GM19238 (cell line): ENCODE measurements around the gene PIK3R3.

Experiments used
- DNase-seq: peaks from one replicate; pipeline ENCODE4 v3.0.0; 2011; ENCODE audit warnings: low spot score; ENCODE audit not compliant: insufficient read length

Gene PIK3R3

GRCh38 chr1:46132529-46133180, at the start of gene PIK3R3:
Gene PIK3R3 (minus strand): TSS chr1:46132629. CDS start chr1:46131952, 677 bp downstream.
- DNase-seq: peak; percentile 91

DNA sequence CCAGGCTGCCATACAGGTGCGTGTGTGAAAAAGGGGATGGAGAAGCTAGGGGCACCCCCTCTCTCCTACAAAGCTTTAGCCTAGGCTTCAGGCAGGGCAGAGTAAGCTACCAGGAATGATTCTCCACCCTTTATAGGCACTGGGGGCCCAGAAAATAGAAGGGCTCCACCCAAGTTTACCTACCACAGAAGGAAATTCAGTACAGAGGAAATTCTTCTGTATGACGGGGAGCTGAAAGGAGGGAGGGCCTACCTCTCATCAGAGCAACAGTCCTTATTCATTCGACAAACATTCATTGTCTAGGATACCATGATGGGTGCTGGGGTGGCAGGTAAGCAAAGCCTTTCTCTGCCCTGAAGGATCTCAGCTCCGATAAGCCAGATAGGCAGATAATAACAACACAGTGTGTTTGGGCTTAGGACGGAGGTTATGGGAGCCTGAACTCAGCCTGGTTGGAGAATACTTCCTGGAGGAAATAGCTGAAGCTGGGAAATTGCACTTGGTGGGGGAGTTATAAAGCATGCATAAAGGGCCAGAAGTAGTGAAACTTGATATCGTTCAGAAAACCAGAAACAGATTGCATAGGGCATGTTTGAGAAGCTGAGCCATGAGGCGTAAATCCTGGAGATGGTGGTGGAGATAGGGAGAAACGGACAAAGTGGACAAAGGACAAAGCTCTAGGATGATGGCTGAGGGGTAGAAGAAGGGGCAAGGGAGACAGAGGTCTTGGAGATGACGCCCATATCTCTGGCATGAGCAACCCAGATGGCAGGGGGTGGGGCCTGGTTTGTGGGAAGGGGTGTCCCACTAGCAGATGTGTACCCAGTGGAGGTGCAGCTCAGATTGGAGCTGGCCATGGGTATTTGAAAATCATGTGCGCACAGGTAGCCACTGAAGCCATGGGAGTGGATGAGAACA, 49.2 kb upstream of the PIK3R3 start:
- DNase-seq: no peak

- DNase-seq: no peak
Observed at GRCh38 chr1:46180082-46180616, 47.7 kb upstream of the PIK3R3 start.

DNA sequence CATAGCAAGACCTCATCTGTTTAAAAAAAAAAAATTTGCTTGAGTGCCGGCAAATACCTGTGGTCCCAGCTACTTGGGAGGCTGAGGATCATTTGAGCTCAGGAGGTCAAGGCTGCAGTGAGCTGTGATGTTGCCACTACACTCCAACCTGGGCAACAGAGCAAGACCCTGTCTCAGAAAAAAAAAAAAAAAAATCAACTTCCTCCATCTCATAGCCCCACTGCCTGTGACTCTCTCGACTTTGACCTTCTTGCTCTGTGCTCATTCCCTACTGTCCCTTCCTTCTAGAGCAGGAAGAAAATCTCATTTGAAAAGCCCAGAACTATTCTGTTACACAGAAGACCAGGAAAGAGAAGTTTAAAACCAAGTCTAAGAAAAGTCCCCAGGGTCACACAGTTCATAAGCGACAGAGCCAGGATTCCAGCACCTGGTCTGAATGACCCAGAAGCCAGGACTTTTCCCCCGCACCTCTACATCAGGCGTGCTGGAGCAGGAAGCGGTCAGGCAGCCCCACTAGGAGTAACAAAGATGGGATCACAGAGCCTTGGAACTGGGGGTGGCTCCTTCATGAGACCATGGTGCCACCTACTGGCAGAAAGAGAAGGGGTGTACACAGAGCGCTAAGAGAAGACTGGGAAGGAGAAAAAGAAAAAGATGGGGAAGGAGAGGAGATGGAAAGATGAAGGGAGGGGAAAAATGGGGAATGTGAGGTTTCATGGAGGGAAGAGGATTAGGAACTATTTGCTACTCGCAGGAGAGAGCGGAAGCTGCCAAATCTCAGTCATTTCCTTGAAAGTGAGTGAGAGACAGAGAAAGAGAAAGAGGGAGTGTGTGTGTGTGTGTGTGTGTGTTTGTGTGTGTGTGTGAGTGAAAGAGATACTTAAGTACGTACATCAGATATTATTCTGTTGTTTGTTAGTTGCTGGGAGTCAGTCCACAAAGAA, 47.0 kb upstream of the PIK3R3 start:
- DNase-seq: peak; percentile 70

GRCh38 chr1:46176211-46176865, 43.9 kb upstream of the PIK3R3 start, which contains the start of gene P3R3URF:
Gene P3R3URF (minus strand): TSS chr1:46176488. CDS start chr1:46176471, 17 bp downstream.
- DNase-seq: no peak

DNA sequence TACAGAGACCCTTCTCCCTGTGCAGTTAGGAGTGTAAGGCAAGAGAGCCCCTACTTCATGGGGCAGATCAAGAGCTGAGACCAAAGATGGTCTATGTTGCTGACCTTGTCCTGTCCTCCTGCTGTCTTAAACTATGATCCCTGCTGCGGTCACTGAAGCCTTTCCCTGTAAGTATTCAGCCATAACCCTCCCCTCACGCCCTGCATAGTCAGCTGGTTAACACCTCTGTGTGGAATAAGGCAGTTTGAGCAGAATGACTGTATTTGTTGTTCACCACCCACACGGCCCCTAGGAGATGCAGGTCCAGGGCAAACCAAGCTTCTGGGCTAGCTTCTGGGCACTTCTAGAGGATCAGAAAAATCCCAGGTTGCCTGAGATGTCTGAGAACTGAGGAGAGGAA, 42.8 kb upstream of the PIK3R3 start:
- DNase-seq: no peak

- no peak for DNase-seq
Observed at GRCh38 chr1:46174448-46175231, 42.2 kb upstream of the PIK3R3 start, which contains the start of gene TSPAN1. Gene TSPAN1 (plus strand): TSS chr1:46175087. CDS start chr1:46181108, 6,021 bp downstream.

GRCh38 chr1:46173361-46173856, 41.0 kb upstream of the PIK3R3 start:
- DNase-seq: no peak

GRCh38 chr1:46172321-46172720, 39.9 kb upstream of the PIK3R3 start:
- DNase-seq: no peak

DNA sequence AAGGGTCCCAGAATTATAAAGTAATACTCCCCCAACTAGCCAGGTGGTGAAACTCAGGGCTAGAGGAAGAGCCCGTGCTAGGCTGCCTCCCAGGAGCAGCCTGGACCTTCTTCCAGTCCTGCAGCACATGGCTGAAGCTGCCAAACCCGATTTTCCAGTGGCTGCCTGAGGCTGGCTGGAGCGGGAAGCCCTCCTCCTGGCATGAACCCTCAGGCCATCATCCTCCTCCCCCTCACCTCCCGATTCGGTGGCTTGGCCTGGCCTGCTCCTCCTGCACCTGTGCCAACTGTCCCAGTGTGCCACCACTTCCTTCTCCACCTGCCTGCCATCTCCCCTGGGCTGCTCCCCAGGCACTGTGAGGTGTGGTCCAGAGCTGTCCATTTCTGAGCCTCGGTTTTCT, 39.4 kb upstream of the PIK3R3 start:
- DNase-seq: no peak

DNA sequence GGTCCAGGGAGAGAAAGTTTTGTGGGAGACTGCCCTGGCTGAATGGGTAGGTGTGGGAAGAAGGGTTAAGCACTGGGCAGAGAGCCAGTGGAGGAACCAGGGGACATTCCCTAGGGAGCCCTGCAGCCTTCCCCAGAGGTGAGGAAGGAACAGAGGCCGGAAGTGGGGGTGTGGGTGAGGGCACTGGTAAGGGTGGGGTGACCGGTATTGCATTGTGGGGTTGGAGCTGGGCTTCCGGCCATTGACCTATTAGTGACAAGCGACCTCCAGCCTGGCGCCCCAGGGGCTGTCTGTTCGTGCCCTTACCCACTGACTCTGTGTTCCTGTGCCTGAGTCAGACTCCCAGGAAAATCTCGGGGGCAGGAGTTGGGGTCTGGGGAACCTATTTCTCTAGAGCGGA, 38.9 kb upstream of the PIK3R3 start:
- no peak for DNase-seq

DNA sequence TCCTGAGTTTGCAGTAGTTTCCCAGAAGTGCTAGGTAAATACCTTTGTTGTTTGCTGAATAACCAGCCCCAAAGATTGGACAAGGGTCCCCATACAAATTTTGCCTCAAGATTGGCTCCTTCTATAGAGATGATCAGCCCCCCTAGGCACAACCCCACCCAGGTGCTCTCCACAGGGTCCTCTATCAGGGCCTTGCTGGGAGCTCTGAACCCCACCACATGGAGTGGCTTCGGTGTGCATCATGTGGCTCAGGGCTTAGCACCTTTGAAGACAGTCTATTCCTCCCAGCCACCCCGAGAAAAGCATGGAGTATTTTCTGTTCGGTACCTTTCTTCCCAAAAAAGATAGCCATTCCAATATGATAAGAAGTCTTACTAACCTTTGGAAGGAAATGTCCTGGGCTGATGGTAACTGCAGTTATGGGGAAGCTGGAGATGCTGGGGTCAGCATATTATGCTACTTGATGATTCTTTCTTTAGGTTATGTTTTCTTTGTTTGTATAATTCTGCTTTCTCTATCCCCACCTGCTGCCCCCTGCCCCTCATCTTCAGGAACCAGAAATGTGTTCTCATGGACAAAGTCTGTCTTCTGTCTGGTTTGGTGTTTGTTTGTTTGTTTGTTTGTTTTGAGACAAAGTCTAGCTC, 37.5 kb upstream of the PIK3R3 start:
- no peak for DNase-seq

- no peak for DNase-seq
Observed at GRCh38 chr1:46168477-46168876, 36.0 kb upstream of the PIK3R3 start.

DNA sequence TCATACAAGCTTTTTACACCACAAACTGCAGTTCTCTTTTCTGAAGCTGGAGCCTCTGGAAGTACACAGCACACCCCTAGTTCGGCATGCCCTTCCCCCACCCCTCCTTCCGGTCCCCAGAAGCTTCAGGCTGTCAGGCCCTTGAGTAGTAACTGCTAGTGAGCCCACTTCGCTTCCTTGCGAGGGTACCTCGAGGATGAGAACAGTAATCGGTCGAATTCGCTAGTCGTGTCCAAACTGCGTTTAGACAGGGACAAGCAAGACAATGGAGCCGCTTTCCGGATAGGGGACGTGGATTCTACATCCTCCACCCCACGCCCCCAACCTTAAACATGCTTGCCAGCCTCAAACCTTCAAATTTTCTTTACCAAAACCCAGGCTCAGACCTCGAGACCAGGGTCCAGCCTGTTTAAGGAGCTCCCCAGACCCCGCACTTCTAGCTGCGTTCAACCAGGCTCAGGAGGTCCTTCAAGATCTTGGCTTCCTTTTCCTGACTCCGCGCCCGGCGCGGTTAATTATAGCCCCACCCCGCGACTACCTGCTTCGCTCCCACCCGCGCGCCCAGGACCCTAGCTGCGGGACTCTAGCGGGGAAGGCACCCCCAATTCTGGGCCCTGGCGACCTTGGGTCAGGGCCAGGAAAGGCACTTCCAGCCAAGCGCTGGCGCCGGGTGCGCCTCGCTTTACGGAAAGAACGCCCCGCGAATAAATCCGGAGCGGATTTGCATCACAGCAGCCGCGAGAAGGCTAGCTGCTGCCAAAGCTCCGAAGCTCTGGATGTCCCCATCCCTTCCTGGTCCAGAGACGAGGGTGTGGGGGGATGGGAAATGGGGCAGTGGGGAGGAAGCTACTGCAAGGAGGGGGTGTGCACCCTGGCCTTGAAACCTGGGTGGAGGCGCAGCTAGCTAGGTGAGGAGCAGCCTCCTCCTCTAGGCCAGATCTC, 34.4 kb upstream of the PIK3R3 start:
- DNase-seq: peak; percentile 46

- DNase-seq: no peak
Observed at GRCh38 chr1:46160212-46160611, 27.8 kb upstream of the PIK3R3 start.

DNA sequence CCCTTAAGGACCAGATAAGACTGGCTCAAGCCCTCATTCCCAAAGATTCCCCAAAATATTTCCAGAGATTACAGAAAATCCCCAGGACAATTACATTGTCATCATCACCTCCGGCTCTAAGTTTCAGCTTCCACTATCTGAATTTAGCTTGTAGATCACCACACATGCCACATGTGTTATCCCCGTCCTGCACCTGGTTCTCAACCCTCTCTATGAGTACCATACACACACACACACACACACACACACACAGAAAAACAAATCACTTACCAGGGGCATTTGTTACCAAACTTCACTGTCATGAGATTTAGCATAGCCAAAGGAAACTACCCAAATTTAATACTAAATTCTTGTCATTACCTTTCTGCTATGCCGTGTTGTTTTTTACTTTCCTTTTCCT, 27.1 kb upstream of the PIK3R3 start:
- no peak for DNase-seq

DNA sequence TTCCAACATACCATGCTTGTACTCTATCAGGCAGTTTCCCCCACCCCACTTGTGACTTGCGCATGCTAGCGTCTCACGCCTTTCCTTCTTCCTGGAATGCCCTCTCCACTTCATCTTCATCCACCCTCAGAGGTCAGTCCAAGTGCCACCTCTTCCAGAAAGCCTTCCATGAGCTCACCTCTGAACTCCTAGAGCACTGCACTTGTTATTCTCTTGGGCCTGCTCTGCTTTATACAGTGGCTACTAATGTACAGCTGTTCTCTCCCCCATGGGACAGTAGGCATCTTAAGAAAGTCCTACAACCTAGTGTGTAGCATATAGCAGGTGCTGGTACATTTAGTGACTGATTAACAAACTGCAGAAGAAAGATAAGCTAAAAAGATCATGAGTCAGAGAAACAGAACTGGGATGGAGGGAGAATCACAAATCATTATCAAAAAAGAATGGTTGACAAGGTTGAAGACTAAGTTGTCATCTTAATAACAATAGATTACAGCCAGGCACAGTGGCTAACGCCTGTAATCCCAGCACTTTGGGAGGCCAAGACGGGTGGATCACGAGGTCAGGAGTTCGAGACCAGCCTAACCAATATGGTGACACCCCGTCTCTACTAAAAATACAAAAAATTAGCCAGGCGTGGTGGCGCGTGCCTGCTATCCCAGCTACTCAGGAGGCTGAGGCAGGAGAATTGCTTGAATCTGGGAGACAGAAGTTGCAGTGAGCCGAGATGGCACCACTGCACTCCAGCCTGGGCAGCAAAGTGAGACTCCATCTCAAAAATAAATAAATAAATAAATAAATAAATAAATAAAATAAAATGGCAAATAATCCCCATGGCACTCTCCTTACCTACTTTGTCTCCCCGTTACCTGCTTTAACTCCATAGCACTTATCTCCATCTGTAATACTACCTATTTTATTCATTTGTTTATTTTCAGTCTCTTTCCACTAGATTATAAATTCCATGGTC, 26.2 kb upstream of the PIK3R3 start:
- no peak for DNase-seq
